Heart left ventricle (tissue), 13 donors: ENCODE data around the gene DDX51.

Experiments used
- POLR2A ChIP-seq, 2 donors: fragments of 450-650 bp; IDR thresholded peaks; one replicate each; pipeline ENCODE4 v1.6.1; 2017; ENCODE audit warnings: antibody characterized with exemption in 2 of 2, mild to moderate bottlenecking in 2 of 2, moderate library complexity in 2 of 2
- TF ChIP-seq, protein P1 (sequence below), 12 donors: fragments of 200-600 bp; sonication (generic) in 4 of 12; IDR thresholded peaks; one replicate each; pipeline versions ENCODE4 v1.5.0 to v1.8.0; 2018 to 2022; ENCODE audit warnings: antibody characterized with exemption in 12 of 12, mild to moderate bottlenecking in 5 of 12
- donor health status: ischemic (EF 13 %, LVEDD 7.1; RV severe dilation, severe dysfunction).
- donor health status: DM: no; HTN: yes; CAD: no.
- donor health status: DM: no; HTN: no; CAD: no.
- donor health status: ischemic (EF 25% LVEDD 6.9; RV normal size, moderate dysfunction).
- donor health status: ischemic (EF 25% LVEDD 5.7; RV mildly dilated, moderate dysfunction).
- donor health status: ischemic (EF 35%, LVEDD 5.7; RV mildly dilated, moderate dysfunction).
- donor health status: nonischemic (EF 11% LVEDD 7.7; RV severe dilation, severe dysfunction).
- donor health status: DM: yes; HTN: yes; CAD: no.
- donor health status: PGD.
- donor health status: ischemic (EF 29% LVEDD 5.4; RV normal size, mild dysfunction).
- donor health status: nonischemic (EF 23%, LVEDD 6.1; RV moderate dilation, normal function).

DNA sequence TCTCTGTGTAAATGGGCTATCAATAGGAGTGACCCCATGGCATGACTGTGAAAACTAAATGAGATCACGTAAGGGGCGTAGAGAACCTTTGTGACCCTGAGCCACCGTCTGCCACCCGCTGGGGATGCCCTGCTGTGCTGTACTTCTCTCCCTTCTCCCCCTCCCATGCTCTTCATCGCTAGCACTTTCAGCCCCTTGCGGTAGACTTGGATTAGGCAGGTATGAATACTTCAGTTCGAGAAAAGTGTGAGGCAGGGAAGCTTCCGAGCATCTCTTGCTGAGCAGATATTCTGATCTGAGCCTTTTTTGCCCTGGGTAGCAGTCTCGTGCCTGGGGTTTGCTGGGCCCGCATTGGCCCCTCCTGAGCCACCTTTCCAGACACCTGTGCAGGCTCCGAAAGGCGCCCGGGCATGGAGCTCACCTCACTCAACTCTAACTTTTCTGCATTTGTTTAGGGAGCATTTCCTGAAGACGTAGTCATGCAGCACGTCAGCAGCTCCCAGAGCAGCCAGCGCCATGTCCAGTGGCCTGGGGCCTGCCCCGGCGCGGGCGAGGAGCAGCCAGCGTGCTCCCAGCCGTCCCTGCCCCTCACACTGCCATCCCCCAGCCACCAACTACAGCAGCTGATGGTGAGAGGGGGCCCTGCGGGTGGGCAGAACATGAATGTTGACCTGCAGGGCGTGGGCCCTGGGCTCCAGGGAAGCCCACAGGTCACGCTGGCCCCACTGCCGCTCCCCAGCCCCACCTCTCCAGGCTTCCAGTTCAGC, 40.4 kb downstream of the DDX51 start:
- TF ChIP-seq, protein P1, sequence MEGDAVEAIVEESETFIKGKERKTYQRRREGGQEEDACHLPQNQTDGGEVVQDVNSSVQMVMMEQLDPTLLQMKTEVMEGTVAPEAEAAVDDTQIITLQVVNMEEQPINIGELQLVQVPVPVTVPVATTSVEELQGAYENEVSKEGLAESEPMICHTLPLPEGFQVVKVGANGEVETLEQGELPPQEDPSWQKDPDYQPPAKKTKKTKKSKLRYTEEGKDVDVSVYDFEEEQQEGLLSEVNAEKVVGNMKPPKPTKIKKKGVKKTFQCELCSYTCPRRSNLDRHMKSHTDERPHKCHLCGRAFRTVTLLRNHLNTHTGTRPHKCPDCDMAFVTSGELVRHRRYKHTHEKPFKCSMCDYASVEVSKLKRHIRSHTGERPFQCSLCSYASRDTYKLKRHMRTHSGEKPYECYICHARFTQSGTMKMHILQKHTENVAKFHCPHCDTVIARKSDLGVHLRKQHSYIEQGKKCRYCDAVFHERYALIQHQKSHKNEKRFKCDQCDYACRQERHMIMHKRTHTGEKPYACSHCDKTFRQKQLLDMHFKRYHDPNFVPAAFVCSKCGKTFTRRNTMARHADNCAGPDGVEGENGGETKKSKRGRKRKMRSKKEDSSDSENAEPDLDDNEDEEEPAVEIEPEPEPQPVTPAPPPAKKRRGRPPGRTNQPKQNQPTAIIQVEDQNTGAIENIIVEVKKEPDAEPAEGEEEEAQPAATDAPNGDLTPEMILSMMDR (IDR thresholded peaks at IDR 0.05) = no peak
- no peak for TF ChIP-seq POLR2A (IDR thresholded peaks at IDR 0.05)
